Measurements from ENCODE around the gene RACGAP1. TPM values are rescaled to one million over a fixed set of nuclear protein-coding genes. Genes with fewer than 3 reads are reported as not detected.

Gene RACGAP1
- total RNA-seq, 6 experiments from 2014 or later = 2.8 to 5.4 (median 4.2) TPM

DNA sequence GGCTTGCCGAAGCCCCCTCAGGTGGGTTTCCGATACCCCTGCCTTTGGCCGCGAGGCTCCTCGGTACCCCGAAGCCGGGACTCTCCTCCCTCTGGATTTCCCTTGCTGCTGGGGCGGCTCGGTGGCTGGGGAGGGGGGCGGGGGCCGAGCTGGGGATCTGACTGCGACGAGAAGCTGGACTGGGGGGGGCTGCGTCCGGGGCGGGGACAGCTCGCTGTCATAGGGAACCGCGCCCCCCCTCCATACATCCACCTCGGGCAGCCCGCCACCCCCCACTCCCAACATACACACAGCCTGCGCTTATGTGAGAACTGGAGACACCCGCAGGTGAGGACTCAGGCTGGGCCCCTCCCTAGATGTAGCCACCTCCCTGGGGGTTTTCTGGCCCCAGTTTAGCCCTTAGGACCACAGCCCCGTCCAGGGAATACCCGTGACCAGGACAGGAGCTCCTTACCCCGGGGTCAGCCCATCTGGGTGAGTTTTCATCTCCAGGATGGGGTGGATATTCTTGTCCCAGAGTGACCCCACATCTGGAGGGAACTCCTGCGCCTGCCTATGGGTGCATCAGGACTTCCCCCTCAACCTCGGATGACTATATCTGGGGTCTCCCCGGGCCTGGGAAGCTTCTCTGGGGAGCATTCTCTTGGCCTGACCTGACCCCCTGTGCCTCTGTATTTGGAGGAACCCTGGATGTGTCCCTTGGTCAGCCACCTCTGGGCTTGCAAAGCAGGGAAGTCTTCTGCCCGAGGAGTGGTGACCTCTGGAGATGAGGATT, 32.8 kb upstream of the RACGAP1 start:
- ATAC-seq = no peak
- Histone ChIP-seq H3K27me3 (no peaks in the 10 kb centered on the region), H3K27ac (no peak overlapping the region), H3K36me3 (no peaks in the 10 kb centered on the region), H3K4me3 (peak overlapping the region in 2 of 3 donors; percentile 21 to 55), H3K9me3 (no peaks in the 10 kb centered on the region), H3K4me1 (peaks cover 0 to 7% (median 0%) of the 10 kb centered on the region in 4 donors)
- WGBS (ENCODE audit: insufficient coverage, low coverage, low lambda C conversion rate, missing lambda C conversion rate) = no CpG with 5 or more reads among the region's 30 CpGs
- intact Hi-C loops (cut with DNase I) = loop anchor here (5.0 kb wide), 2 partner anchors 86 to 91 kb away; partner anchors contain the start of gene AQP6 (in 1 of the 2)
- TF ChIP-seq POLR2A (IDR thresholded peaks at IDR 0.05) (no peak), CTCF (IDR thresholded peaks at IDR 0.05) (no peak)
- peak in 1 of 3 donors; percentile 40 for DNase-seq

- intact Hi-C loops (cut with DNase I) = loop anchor here (5.0 kb wide), 2 partner anchors 85 to 90 kb away; partner anchors contain the start of gene AQP6 (in 1 of the 2)
- TF ChIP-seq CTCF (IDR thresholded peaks at IDR 0.05) = peak in 1 of 4 donors; percentile 19
- TF ChIP-seq POLR2A (IDR thresholded peaks at IDR 0.05) = no peak
- peak; percentile 73 to 79 (median 77) for DNase-seq
Observed at GRCh38 chr12:50057000-50057841, 31.9 kb upstream of the RACGAP1 start, which contains the start of gene ASIC1. Gene ASIC1 (plus strand): TSS chr12:50057596. CDS start chr12:50058767, 1,171 bp downstream.

DNA sequence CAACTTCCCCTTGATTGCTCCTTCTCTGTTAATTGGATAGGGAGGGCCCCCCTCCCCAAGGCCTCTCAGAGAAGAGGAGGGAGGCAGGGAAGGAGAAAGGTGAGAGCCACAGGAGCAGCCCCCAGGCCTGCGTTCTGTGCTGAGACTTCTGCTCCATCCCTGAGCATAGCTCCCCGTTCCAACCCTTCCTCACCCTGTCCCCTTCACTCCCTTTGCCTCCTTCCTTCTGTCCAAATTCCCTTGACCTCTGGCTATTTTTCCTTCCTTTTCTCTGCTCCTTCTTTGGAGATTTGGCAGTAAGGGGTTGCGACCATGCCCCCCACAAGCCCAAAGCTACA, 31.3 kb upstream of the RACGAP1 start:
- Histone ChIP-seq H3K27ac (no peak overlapping the region), H3K9me3 (no peaks in the 10 kb centered on the region), H3K27me3 (no peaks in the 10 kb centered on the region), H3K4me1 (peaks cover 0 to 7% (median 0%) of the 10 kb centered on the region in 4 donors), H3K36me3 (no peaks in the 10 kb centered on the region), H3K4me3 (no peak overlapping the region)
- intact Hi-C loops (cut with DNase I) = loop anchor here (5.0 kb wide), 2 partner anchors 84 to 89 kb away; partner anchors contain the start of gene AQP6 (in 1 of the 2)
- TF ChIP-seq POLR2A (IDR thresholded peaks at IDR 0.05) (no peak), CTCF (IDR thresholded peaks at IDR 0.05) (no peak)
- ATAC-seq (no peak), DNase-seq (no peak)
- 8% methylated on average over 3 of the region's 3 CpGs for WGBS (ENCODE audit: insufficient coverage, low coverage, low lambda C conversion rate, missing lambda C conversion rate)

More at GRCh38 chr12:50057000-50057841, 31.9 kb upstream of the RACGAP1 start, which contains the start of gene ASIC1:
- H3K9me3 ChIP-seq = no peaks in the 10 kb centered on the region
- H3K4me1 ChIP-seq = peaks cover 0 to 7% (median 0%) of the 10 kb centered on the region in 4 donors
- no peaks in the 10 kb centered on the region for H3K27me3 ChIP-seq
- H3K4me3 ChIP-seq = peak within 1 kb of the TSS; percentile 49 to 55 (median 51)
- no peak within 1 kb of the TSS for H3K27ac ChIP-seq
- no peaks in the 10 kb centered on the region for H3K36me3 ChIP-seq
- ATAC-seq = peak; percentile 76 to 85 (median 79)
- WGBS (ENCODE audit: insufficient coverage, low coverage, low lambda C conversion rate, missing lambda C conversion rate) = 1% methylated on average over 26 of the region's 88 CpGs

DNA sequence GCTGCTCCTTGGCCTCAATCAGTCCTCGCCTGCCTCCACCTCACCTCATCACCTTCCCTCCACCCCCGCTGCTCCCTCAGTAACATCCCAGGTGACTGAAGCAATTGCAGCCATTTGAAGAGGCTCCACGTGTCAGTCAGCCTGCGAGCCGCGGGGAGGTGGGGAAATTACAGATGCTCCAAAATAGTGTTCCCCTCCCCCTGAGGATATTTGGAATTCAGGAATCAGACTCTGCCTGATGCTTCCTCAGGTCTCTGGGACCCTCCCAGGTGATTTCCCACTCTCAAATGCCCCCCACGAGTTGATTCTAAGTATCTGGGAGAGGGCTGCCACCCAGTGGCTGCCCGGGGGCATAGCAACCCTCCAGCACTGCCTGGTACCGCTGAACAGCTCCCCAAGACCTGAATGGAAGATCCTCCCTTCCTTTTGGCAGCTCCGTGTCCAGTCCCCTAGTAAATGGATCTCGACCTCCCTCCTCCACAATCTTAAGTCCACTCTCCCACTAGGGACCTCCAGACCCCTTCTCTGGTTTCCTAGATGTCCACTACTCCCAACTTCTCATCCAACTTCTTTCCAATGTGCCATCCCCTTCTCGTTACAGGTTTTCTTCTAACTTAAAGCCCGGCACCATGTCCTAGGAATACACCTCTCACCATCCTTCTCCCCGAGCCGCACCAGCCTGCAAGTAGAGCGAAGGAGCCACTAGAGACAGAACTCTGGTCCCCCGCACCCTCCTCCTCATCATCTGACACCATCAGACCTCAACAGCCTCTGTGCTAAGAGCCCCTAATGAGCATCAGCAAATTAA, 30.7 kb upstream of the RACGAP1 start:
- H3K9me3 ChIP-seq = no peaks in the 10 kb centered on the region
- no peaks in the 10 kb centered on the region for H3K36me3 ChIP-seq
- no peaks in the 10 kb centered on the region for H3K27me3 ChIP-seq
- peak in 1 of 3 donors; percentile 54 for DNase-seq
- H3K4me3 ChIP-seq = no peak overlapping the region
- H3K4me1 ChIP-seq = peaks cover 0 to 7% (median 0%) of the 10 kb centered on the region in 4 donors
- peak; percentile 67 to 79 (median 74) for ATAC-seq
- no peak overlapping the region for H3K27ac ChIP-seq
- intact Hi-C loops (cut with DNase I) = loop anchor here (5.0 kb wide), 2 partner anchors 84 to 89 kb away; partner anchors contain the start of gene AQP6 (in 1 of the 2)
- peak; percentile 88 to 97 (median 93) for TF ChIP-seq CTCF (IDR thresholded peaks at IDR 0.05)
- TF ChIP-seq POLR2A (IDR thresholded peaks at IDR 0.05) = no peak
- 3% methylated on average over 14 of the region's 17 CpGs for WGBS (ENCODE audit: insufficient coverage, low coverage, low lambda C conversion rate, missing lambda C conversion rate)
